NCI-H2227 (cell line): Measurements from ENCODE around the gene DBNDD1.
"Not testable (repeated sequence)": the region's sequence is repeated elsewhere in the genome, so short reads cannot be mapped to it uniquely, and the experiment has no call there.

Experiments
- DNase-seq: peaks from one replicate; lab custom pipeline; 2025; ENCODE audit not compliant: unreplicated experiment; lab: John Stamatoyannopoulos, UW

The DBNDD1 gene

DNA sequence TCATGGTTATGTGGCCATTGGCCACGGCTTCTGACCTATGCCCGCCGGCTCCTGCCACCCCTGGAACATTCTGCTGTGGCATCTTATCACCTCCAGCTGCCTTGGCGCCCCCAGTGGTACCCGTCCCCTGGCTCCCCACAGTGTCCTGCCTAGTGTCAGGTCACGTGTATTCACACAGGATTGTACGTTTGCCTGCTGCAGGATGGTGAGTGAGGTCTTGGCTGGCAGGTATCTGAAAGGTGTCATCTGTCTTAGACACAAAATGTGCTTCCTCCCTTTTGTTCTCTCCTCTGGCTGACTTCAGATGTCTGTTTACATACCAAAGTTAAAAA, 24.9 kb downstream of the DBNDD1 start:
- no peak for DNase-seq

DNA sequence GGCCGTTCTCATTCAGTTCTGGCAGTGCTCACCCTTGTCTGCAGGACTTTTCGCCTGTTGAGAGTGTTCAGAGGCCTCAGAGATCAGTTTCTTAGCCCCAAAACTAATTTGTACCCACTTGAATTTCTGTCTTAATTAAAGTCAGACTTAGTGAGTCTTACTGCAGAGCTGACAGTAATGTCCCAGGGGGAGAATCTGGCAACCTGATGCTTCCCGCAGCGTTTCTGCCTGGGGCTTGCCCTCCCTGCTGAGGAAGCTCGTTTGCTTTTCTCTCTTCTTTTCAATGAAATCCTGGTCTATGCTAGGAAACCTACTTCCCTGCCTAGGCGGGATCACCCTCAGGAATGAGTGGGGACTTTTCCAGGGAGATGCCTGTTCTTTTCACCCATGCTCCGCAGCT, 25.3 kb downstream of the DBNDD1 start:
- DNase-seq = no peak

DNA sequence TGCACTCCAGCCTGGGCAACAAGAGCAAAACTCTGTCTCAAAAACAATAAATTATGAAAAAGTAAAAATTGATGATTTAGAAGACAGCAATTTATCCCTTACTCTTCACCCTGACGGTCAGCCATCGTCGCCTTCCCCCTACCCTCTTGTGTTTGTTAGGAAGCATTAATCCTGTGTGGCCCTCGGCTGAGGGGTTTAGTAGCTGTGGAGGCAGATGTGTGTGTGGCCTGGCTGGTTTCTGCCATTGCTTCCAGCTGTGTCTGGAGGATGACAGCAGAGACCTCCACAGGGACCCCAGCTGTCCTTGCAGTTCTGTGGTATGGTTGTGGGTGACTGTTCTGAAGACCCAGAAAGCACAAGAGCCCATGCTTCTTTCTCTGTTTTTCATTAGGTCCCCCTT, 25.9 kb downstream of the DBNDD1 start:
- no peak for DNase-seq

DNA sequence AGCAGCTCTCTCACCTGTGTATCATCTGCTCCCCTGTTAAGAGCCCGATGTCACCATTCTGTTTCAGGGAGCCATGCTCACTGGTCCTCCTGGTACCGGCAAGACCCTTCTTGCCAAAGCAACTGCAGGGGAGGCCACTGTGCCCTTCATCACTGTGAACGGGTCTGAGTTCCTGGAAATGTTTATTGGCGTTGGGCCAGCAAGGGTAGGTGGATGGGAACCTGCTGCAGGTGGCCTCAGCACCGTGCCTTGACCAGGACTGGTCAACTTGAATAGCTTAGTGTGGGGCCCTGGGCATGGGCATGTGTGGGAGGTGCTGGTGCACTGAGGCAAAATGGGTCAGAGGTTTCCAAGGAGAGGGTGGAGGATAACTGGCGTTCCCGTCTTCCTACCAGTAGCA, 28.5 kb downstream of the DBNDD1 start:
- DNase-seq = no peak

- no peak for DNase-seq
Observed at GRCh38 chr16:89988951-89989350, 30.3 kb downstream of the DBNDD1 start.

GRCh38 chr16:89987169-89987568, 32.1 kb downstream of the DBNDD1 start:
- DNase-seq = no peak

- DNase-seq = no peak
Observed at GRCh38 chr16:89986600-89986999, 32.7 kb downstream of the DBNDD1 start.

DNA sequence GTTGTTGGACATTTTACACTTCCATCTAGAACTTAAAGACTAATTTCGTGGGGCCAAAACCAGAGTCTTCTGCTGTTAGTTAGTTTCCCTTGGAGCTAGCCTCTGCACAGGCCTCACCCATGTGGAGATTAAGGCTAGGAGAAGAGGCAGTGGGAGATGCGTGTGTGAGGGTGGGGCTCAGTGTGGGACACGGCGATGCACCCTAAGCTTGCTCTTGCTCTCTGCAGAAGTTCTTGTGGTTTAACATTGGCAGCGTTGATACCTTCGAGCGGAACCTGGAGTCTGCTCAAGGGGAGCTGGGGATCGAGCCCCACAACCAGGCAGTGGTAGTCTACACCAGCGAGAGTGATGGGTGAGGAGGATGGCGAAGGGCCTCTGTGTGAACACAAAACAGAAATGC, 34.0 kb downstream of the DBNDD1 start:
- DNase-seq = no peak

GRCh38 chr16:89984216-89984615, 35.0 kb downstream of the DBNDD1 start:
- no peak for DNase-seq

DNA sequence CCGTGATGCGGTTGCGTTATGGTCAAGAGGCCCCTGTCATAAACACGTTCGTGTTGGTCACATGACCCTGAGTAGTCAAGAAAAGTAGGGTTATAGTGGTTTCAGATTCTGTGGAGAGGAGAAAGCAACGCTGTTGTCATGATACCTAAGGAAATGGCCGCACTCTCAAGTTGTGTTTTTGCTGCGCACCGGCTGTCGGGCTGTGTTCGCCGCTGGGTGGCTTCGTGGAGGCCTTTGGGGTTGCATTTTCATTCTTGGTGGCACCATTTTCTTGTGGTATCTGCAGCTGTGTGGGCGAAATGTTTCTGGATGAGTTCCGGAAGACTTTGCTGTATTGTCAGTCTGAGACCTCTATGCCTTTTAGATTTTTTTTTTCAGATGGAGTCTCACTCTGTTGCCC, 35.7 kb downstream of the DBNDD1 start:
- no peak for DNase-seq

DNA sequence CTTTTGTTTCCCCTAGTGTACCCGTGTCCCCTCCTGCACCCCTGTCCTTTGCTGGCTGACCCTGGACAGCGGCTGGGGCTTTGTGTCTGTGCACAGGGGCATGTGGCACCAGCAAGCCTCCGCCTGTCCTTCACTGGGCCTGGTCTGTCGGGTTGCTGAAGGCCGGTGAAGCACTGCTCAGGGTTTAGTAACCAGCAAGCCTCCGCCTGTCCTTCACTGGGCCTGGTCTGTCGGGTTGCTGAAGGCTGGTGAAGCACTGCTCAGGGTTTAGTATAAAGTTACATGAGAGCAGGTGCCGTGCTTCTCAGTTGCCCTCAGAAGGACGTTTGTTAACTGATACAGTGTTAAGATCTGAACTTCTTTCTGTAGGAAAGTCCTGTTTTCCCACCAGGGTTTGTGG, 36.9 kb downstream of the DBNDD1 start:
- DNase-seq = no peak

- no peak for DNase-seq
Observed at GRCh38 chr16:89981414-89981813, 37.8 kb downstream of the DBNDD1 start.

DNA sequence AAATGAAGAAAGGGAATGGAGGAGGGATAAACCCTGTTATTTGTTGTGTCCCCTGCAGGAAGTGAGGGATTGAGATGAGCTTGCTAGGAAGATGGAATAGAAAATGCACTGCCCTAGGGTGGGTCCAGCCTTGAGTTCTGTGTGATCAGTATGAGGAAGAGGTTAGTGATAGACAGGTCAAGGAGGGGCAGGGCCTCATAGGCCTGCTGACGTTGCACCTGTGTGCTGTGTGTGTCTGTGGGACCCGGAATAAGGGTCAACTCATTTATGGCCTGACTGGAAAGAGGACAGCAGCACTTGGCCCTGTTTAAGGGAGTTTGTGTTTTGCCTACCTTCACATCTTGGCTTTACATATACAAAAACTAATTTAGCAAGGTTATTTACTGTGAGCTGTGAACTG, 44.4 kb downstream of the DBNDD1 start:
- DNase-seq = no peak

GRCh38 chr16:89973654-89974335, 45.5 kb downstream of the DBNDD1 start:
- no peak for DNase-seq

DNA sequence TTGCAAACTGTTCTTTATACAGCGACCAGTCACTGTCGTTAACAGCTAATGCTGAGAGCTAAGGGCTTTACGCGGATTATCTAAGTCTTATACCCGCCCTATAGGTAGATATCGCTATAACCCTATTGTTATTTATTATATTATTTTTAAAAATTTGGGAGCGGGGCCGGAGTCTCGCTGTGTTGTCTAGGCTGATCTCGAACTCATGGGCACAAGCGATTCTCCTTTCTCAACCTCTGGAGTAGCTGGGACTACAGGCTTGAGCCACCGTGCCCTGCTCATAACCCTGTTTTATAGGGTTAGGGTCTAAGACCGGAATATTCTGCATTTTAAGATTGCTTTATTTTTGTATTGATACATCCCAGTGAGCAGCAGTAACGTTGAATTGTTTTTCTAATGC, 46.0 kb downstream of the DBNDD1 start:
- DNase-seq = no peak

DNA sequence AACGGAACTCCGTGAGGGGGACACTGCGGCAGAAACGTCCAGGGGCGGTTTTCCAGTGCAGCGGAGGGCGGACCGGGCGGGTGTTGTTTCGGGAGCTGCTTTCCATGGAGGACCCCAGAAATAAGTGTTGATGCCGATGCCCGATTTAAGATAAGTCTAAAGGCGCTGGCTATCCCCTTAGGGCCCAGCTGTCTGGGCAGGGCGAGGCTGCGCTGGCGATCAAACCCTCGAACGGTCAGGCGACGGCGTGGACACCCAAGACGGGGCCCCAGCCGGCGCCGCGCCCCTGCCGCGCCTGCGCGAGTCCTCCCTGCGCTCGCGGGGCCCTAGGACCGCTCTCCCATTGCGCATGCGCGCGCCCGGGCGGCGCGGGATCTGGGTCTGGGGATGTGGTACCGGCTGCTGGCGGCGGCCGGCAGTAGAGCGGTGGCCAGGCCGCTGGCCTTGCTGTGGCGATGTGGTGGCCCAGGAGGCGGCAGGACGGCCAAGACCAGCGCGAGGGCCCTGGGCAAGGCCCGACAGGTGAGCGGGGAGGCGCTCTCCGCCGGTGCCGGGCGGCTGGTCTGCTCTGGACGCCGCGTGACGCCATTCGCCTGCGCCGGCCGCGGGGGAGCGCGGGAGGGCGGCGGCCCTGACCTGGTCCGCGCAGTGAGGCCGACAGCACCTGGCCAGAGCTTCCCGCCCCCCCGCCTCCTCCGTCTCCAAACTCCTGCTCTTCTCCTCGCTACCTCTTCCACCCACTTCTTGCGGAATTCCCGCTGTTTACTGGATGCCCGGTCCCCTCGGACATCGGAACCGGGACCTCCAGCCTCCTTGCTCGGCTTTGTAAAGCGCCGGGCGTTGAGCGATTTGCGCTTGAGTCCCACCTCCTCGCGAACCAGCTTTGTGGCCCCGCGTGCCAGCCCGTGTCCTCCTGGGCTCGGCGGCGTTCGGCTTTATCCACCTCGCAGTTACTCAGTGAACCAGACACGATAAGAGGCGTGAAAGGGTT, 46.7 kb downstream of the DBNDD1 start:
- DNase-seq = peak; percentile 93

DNA sequence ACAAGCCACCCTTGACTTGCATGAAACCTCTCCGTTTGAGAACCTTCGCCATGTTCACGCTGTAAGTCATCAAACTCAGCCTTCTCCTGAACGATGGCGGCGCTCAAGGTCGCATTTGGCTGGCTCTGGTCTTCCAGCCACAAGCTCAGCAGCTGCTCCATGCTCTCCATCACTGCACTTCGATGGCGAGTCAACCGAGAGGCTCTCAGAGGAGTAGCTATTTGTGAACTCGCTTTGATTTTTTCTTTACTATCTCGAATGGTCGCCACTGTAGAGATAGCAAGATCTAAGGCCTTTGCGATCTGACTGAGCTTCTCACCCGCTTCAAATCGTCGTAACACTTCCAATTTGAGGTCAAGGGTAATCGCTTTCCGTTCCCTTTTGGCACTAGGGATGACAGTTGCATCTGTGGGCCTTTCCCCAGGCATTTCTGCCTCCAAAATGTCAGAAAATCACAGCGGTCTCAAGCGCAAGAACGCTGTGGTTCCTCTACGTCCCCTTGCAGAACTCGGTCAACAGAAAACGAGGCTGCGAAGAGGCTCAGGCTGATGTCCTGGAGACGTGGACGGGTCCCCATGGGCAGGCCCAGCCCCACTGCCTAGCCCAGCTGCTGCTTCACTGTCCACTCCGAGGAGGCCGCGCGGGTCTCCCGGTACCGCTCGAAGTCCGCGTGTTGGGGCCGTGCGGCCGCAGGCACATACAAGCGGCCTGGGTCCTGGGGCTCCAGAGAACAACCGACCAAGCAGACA, 47.6 kb downstream of the DBNDD1 start:
- peak; percentile 35 for DNase-seq

GRCh38 chr16:89969741-89970410, 49.4 kb downstream of the DBNDD1 start:
- no peak for DNase-seq

DNA sequence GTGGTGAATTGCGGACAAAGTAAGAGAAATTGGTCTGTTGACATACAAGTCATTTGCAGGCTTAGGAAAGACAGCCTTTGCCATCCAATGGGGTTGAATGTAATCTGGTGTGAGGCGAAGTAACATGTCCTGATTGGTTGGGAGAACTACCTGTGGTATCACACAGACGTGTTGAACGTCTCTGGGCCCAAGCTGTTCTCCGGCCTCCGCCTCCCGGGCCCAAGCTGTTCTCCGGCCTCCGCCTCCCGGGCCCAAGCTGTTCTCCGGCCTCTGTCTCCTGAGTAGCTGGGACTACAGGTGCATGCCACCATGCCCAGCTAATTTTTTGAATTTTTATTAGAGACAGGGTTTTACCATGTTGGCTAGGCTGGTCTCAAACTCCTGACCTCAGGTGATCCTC, 51.2 kb downstream of the DBNDD1 start:
- DNase-seq = not testable (repeated sequence)

GRCh38 chr16:89967436-89967835, 51.8 kb downstream of the DBNDD1 start:
- not testable (repeated sequence) for DNase-seq

DNA sequence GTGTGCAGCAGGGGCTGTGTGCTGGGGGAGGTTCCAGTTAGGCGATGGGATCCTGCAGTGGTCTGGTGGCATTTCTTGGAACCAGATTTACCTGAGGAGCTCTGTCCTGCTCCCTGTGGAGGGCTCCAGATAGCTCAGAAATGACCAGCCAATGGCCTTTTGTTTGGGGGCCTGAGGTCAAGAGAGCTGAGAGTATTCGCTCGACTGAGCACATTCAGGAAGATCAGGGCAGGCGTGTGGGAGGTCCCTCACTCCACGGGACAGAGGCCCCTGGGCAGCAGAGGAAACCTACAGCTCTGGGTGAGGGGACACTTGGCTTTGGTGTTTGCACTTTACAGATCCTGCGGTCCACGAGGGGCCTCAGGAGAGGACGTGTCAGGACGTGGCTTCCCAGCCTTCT, 52.5 kb downstream of the DBNDD1 start:
- no peak for DNase-seq
